Activated T-cell treated with anti-CD3 and anti-CD28 coated beads for 1 hour (primary cell): ENCODE measurements around the gene CAMTA1.

ENCODE experiments used
- DNase-seq: peaks from one replicate; pipeline ENCODE4 v3.0.0-alpha.2; 2020; ENCODE audit warnings: low read depth

Gene CAMTA1

GRCh38 chr1:7455796-7456721 lies 670.8 kb downstream of the CAMTA1 start:
- DNase-seq: no peak

- no peak for DNase-seq
These were observed 671.4 kb downstream of the CAMTA1 start for GRCh38 chr1:7456722-7457082.

GRCh38 chr1:7457811-7458210 lies 672.6 kb downstream of the CAMTA1 start:
- no peak for DNase-seq

- no peak for DNase-seq
These were observed 673.7 kb downstream of the CAMTA1 start for GRCh38 chr1:7458946-7459345.

- DNase-seq: no peak
These were observed 674.7 kb downstream of the CAMTA1 start for GRCh38 chr1:7459914-7460313.

- no peak for DNase-seq
These were observed 675.6 kb downstream of the CAMTA1 start for GRCh38 chr1:7460807-7461206.

- DNase-seq: no peak
These were observed 677.4 kb downstream of the CAMTA1 start for GRCh38 chr1:7462617-7463016.

GRCh38 chr1:7463526-7463925 lies 678.3 kb downstream of the CAMTA1 start:
- no peak for DNase-seq

- no peak for DNase-seq
These were observed 679.5 kb downstream of the CAMTA1 start for GRCh38 chr1:7464736-7465135.

GRCh38 chr1:7467476-7468175 lies 682.4 kb downstream of the CAMTA1 start:
- DNase-seq: no peak

GRCh38 chr1:7468248-7468647 lies 683.0 kb downstream of the CAMTA1 start:
- DNase-seq: no peak

GRCh38 chr1:7469255-7469938 lies 684.1 kb downstream of the CAMTA1 start:
- DNase-seq: no peak

GRCh38 chr1:7470904-7471638 lies 685.8 kb downstream of the CAMTA1 start:
- no peak for DNase-seq

GRCh38 chr1:7471836-7472235 lies 686.6 kb downstream of the CAMTA1 start:
- no peak for DNase-seq

GRCh38 chr1:7473223-7474142 lies 688.2 kb downstream of the CAMTA1 start:
- DNase-seq: no peak

GRCh38 chr1:7474143-7474490 lies 688.9 kb downstream of the CAMTA1 start:
- no peak for DNase-seq

GRCh38 chr1:7474786-7475502 lies 689.7 kb downstream of the CAMTA1 start:
- no peak for DNase-seq

- DNase-seq: no peak
These were observed 690.4 kb downstream of the CAMTA1 start for GRCh38 chr1:7475691-7476090.

- no peak for DNase-seq
These were observed 691.1 kb downstream of the CAMTA1 start for GRCh38 chr1:7476402-7476801.

GRCh38 chr1:7476861-7477547 lies 691.8 kb downstream of the CAMTA1 start:
- DNase-seq: no peak
